Endothelial cell of hepatic sinusoid (primary cell): ENCODE data around the gene ANKS1B.

Source experiments
- in situ Hi-C: cut with HindIII; loops from 2 replicates; pipeline ENCODE4 v1.10.0; 2017; ENCODE audit warnings: low sequenced_read_pairs

Gene ANKS1B

DNA sequence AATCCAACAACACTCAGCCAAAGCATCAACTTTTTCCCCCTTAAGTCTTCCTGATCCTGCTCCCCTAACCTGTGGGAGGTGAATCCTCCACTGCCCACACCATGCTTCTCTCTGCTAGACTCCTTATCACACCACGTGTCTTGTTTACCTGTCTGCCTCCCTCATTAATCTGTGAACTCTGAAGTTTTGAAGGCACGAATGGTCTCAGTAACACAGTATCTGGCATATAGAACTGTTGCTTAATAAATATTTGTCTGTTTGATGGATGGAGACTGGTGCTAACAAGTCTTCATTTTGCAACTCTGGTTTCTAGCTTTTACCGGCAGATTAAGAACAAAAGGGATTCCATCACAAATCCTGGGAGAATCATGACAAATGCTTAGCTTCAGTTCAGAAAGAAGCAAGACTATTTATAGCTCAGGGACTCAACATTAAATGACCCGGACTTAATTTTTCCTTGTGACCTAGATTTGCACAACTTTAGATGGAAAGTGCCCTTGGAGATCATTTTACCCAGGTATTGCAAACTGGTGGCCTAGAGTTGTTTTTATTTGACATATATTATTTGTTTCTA is 1072.2 kb downstream of the ANKS1B start:
- in situ Hi-C loops = no loop called here

DNA sequence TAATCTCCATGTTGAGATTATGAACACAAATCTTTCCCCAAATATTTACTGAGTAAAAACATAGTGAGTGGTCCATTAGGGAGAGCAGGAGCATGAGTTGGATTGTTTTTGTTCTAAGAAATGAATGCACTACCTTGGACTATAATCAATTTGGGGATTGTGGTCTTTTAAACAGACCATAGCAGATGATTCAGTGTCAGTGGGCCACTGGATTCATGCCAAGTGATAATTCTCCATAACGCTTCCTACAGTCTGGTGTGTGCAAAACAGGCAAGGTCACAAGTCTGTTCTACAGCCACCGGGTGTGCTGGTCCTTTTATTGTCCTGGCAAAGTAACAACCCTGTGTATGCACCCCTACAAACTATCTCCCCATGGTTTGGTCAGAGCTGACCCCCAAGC is 1073.3 kb downstream of the ANKS1B start:
- in situ Hi-C loops = no loop called here

DNA sequence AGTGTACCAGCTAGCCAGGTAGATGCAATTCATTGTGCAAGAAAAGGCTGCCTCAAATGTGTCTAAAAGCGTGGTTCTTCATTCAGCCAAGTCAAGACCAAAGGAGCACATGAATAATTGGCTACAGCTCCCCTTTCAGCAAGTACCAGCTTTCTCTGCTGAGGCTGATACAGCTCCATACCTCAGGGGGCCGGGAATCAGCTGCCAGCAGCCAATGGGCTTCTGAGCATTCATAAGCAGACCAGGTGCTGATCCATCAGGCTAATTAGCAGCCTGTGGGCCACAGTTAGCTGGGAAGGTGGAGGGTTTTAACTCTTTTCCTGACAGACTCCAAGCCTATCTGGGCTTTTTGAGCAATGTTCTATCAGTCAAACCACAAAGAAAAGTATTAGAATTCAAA is 1075.0 kb downstream of the ANKS1B start:
- in situ Hi-C loops = no loop called here

DNA sequence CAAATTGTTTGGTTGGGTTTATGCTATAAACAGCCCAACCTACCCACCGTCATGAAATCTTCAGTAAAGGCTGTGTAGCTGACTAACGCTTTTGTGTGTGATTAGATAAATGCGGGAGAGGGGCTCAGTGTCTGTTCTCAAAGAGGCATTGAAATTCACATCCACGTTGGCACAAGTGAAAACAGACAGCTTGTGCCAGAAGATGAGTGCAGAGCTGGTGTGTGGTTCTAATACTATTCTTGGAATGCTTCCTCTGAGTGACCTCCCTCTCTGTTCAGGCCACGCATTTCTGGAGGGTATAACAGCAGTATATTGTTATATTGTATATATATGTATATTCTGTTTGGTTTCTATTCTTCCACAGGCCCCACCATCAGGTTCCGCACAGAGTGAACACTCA is 1075.9 kb downstream of the ANKS1B start:
- in situ Hi-C loops = no loop called here

DNA sequence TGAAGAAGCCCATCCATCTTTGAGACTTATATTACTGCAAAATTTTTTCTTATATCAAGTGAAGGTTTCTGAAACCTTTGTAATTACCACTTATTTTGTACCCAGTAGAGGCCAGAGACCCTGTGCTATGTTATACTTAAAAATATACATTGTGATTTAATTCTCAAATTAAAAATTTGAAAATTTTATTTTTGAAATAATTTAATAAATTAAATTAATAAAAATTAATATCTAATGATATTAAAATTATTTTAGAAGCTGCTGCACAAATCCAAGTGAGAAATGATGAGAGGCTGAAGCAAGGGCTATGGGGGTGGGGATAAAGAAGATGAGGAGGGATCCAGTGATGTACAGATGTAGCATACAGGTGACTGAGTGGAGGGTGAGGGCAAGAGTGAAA is 1080.9 kb downstream of the ANKS1B start:
- in situ Hi-C loops = no loop called here

DNA sequence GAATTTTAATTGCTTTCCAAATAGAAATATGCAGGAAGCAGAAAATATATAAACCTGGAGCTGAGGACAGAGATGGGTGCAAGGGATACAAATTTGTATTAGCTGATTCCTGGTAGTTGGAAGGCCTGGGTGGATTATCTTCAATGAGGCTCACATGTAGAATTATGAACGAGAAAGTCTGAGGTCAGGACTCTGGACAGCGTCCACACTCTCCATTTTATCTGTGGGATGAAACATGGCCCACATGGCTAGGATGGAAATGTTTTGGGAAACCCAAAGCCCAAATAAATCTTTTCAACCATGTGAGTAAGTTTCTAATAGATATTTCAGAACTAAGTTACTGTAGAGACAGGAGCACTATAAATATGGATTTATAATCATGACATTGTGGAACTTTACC is 1083.5 kb downstream of the ANKS1B start:
- in situ Hi-C loops = no loop called here

DNA sequence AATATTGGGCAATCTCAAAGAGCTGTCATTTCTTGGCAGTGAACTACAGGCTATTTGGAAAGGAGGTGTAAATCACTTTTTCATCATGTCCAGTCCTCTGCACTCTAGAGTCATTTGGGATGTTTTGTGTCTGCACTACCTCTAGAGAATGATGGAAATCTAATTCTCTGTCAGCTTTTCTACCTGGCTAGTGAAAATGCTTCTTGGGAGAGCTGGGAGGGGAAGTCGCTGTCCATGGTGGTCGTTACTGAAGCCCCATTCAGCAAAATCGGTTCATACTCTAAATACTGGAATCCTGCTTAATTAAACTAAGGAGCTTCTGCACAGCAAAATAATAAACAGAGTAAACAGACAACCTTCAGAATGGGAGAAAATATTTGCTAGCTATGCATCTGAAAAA is 1087.8 kb downstream of the ANKS1B start:
- in situ Hi-C loops = no loop called here

DNA sequence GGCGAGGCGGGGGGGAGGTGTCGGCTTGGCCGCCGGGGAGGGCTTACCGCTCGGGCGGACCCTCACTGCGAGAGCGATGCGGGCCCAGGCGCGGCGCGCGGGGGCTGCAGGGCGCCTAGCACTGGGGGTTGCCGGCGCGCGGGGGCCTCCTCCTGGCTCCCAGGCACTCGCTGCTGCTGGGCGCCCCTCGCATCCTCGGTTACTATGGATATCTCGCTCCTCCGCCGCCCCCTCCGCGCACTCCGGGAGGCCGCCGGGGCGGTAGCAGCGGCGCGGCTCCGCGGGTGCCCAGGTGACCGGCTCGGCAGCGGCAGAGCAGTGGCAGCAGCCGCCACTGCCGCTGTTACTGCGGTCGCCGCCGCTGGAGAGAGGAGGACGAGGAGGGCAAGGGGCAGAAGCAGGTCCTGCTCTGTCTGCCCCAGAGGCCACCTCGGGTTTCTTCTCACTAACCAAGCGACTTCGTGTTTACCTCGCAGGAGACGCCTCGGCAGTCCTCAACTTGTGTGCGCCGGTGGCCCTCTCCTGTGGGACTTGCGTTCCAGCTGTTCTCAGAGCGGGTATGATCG is 1089.6 kb downstream of the ANKS1B start:
- in situ Hi-C loops = no loop called here

DNA sequence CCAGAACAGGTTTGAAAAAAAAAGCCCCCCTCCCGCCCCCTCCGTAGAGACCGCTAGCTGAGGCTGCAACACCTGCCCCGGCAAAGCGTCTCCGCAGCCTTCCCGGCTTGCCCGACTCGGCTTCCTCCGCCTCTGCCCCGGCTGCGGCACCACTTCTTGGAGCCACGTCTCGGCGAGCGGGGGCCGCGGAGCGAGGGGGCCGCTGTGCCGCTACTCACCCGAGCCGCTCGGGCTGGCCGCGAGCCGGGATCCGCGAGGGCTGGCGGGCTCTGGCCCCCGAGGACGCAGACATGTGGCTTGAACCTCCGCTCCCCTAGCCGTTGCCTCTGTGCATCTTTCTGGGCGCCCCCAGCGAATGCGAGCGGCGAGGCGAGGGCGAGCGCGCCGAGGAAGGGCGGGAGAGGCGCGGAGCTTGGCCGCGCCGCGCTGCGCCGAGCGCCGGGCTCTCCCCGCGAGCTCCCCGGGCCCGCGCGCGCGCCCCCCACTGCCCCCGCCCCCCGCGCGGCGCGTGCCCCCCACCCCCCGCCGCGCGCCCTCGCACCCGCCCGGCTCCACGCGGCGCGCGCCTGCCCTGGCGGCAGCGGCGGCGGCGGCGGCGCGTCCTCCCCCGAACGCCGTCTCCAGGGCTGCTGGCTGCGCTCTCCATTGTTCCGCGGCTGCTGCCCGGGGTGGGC is 1090.2 kb downstream of the ANKS1B start:
- in situ Hi-C loops = no loop called here

DNA sequence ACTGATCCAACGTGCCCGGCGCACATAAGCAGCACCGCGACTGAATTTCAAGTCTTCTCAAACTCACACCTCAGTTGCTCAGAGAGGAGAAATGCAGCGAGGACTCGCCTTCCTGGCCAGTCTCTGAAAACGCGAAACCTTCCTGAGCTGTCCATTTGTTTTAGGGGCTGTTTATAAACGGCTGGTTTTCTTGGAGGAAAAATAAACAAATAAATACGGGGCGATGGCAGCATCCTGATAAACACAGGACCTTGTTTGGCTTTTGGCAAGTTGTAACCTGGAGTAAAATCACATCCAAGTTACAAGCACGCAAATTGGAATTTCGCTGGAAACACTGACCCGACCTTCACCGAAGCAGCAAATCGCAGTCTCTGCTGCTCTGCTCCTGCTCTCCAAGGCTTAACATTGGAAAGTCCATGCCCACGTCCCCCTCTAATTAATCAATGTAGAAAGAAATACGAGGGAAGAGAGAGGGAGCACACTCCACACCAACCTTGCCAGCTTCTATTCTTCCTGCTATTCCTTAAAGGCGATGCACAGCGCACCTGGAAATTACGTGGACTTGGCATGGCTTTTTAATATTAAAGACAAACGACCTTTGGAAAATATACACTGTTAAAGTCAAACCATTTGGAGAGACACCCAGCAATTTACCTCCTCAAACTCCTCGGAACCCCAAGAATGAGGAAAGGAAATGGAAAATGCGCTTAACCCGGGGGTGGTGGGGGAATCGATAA is 1090.9 kb downstream of the ANKS1B start:
- in situ Hi-C loops = no loop called here

DNA sequence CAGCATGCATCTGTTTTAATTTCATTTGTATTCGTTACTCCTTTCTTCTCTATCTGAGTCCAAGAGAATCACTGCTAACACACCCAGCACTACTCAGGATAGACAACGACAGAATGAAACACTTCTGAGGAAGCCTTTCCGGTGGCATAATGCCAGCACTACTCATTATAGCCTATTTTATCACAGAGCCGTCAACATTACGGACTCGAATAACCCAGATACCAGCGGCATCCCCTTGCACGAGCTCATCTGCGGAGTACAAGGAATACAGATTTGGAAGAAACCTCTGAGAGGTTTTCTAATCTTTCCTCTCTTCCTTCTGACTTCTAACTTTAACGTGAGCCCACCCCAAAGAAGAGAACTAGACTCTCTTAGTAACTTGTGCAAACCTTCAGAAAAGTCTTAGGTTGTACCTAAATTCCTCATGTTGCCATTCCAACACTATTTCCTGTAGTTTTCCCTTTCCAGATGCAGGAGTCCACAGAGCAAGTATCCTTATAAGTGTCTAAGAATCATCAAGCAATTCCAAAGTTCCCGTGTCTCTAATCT is 1091.5 kb downstream of the ANKS1B start:
- in situ Hi-C loops = no loop called here

DNA sequence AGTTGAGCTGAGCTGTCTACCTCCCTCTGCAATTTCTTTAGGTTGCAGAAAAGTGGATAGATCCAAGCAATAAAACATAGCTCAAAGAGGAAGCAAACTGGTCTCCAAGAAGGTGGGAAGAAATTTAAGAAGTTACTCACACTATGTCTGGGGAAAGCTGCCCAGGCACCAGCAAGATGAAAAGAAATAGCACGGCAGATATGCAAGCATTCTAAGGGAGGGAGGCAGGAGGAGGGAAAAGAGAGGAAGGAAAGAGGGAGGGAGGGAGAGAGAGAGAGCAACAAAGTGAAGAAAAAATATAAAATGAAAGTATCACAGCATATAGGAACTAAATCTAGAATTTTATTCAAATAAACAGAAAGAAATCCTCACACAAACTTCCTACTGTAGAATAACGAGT is 1099.0 kb downstream of the ANKS1B start:
- in situ Hi-C loops = loop anchor here (5.0 kb wide), 3 partner anchors 48 to 98 kb away; no protein-coding TSS in a partner anchor

DNA sequence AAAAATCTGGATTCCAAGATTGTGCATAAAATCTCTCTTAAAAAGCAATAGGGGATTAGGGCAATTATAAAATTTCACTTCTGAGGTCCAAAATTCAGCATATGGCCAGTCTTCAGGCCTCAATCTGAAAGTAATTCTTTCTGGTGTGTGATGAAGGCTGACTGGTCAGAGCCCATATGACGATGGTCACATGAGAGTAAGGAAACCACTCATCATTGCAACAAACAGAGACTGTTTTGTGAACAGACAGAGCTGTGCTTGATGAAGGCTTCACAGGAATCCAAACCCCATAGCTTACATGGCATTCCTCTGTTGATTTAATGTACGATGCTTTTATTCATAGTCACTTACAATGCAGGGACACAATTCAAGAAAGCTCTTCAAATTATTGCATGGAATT is 1101.5 kb downstream of the ANKS1B start:
- in situ Hi-C loops = no loop called here

DNA sequence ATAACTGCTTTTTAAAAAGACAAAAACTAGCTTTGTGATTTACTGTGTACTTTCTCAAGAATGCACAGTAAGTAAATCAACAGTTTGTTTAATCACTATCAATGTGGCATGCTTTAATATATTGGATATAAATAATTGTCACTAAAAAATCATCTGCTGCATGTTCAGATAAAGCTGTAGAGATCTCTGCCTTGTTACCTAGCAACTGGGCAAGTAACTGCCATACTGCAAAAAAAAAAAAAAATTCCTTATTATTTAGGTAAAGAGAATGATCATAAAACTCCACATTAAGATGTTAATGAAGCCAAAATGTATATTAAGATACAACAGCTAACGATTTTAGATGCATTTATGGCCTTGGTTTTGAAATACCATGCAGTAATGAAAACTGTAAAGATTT is 1102.2 kb downstream of the ANKS1B start:
- in situ Hi-C loops = no loop called here

DNA sequence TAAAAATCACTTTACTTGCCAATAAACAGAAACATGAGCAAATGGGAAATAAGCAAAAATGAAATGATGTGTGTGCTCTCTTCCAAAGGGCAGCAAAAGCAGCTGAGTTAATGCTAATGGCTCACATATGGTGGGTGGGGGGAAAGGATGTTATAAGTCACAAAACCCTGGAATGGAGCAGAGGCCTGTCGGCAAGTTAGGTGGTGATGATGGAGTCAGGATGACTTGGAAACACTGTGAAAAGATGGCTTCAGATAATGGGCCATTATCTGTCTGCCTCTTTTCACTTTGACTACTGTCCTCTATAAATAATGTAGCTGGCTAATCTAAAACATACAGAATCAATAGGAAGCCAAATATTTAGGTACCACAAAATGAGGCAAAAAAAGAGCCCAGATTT is 1111.0 kb downstream of the ANKS1B start:
- in situ Hi-C loops = no loop called here

DNA sequence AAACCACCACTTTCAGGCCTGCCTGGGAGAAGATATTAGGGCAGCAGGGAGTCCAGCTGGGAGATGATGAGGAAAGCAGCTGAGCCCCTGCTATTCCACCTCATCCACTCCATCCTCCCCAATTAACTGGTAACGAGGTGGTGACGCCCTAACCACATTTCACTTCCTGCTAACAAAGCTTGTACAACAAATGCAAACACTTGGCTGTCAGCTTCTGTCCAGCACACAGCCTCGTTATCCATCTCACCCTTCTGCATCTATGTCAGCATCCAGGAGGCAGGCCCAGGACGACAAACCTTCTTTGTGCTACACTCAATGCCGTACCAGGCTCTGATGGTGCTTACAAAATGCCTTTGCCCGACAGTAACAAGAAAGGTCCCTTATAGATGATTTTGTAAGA is 1114.2 kb downstream of the ANKS1B start:
- in situ Hi-C loops = no loop called here

DNA sequence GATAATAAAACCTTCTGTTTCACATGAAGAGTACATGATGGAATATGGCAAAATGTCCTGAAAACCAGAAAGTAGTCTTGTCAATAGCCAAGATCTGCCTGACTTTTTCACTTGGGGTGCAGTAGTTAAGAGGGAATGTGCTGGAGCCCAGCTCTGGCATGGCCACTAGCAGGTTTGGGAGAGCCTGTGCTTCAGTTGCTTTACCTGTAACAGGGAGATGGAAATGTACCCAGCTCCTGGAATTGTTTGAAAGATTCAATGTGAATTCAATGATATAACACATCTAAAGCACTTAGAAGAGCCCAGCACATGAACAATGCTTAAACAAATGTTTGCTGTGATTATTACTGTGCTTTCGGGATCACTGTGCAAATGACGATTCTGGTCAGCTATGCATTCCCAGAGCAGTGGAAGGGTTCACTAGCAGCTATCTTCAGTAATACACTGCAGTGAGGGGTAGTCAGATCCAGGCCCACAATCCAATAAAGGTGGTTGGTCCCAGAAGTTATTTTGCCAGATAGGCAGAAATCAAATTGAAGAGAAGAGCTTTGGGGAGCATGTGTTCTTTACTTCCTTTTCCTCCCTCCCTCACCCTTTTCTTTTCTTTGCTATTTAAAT is 1114.7 kb downstream of the ANKS1B start:
- in situ Hi-C loops = no loop called here

DNA sequence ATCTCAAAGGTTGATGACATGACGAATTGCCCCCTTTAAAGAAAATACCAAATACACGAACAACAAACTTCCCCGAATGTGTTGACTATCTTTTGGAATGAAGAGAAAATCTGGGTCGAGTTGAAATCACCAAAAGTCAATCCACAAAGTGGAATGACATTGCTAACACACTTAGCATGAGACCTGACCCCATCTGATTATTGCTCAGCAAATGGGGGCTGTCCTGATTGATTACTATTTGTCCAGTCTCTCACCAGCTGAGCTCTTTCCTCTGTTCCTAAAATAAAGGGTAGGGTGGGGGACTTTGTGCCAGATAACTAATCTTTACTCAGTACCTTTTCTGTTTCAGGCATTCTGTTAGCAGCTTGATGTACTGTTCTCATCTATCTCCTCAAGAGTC is 1116.2 kb downstream of the ANKS1B start:
- in situ Hi-C loops = no loop called here

DNA sequence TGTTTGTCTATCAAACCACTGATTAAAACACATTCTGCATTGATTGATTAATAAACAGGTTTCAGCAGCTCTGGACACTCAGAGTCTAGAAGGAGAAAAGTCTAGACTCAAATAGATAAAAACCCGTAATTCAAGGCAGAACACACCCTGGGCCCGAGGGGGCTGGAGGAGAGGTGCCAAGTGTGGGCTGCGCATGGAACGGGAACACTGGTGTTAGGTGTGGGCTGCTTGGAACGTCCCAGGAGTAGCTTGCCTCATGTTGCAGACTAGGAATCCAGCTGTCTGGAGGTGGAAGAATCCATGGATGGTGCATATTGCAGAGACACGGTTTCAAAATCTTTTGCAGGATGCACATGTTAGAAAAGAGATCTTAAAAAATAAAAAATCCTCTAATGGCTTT is 1116.7 kb downstream of the ANKS1B start:
- in situ Hi-C loops = no loop called here

DNA sequence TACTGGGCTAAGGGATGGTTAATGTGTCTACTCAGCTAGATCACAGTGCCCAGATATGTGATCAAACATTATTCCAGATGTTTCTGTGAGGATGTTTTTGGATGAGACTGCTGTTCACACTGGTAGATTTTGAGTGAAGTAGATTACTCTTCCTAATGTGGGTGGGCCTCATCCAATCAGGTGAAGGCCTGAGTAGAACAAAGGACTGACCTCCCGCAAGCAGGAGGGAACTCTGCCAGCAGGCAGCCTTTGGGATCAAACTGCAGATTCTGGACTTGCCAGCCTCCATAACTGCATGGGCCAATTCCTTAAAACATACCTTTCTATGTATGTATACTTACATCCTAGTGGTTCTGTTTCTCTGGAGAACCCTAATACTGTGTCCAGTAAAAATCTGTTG is 1120.4 kb downstream of the ANKS1B start:
- in situ Hi-C loops = no loop called here

DNA sequence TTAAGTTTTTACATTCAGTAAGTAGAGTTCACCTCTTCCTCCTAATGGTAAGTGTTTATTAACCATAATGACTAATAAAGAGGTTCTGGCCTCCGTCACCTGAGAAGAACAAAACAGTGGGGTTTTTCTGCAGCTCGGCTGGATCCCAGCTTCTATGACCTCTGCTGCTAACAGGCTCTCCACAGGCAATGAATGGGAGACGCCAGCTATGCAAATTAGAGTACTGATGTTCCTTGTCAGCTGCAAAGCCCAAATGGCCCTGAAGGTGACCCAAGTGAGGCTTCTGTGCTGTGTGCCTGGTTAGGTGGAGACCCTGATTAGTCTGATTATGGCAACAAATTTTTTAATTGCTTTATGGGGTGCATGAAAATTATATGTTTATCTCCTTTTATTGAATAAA is 1121.6 kb downstream of the ANKS1B start:
- in situ Hi-C loops = no loop called here
